Keratinocyte (primary cell): ENCODE data around the gene RRAD. TPM values are rescaled to one million over a fixed set of nuclear protein-coding genes. Genes with fewer than 3 reads are reported as not detected.

Experiments used
- DNase-seq: peaks from one replicate; pipeline ENCODE4 v3.0.0-alpha.2; 2011; ENCODE audit warnings: low read depth, missing footprints, low spot score
- FAIRE-seq: peaks from 2 replicates; lab custom pipeline; 2011; peaks lifted over from hg19 to GRCh38; lab: Jason Lieb, UNC
- H2AFZ ChIP-seq: 2 replicates; pipeline ENCODE4 v1.6.0; 2012; ENCODE audit warnings: low read length, control low read depth, inconsistent platforms; ENCODE audit not compliant: control insufficient read depth
- H3K27ac ChIP-seq: 2 replicates; pipeline ENCODE4 v1.5.1; 2011; ENCODE audit warnings: low read length; ENCODE audit not compliant: control insufficient read depth, insufficient read depth
- H3K27me3 ChIP-seq: 3 replicates; pipeline ENCODE4 v1.6.0; 2011; ENCODE audit warnings: low read length; ENCODE audit not compliant: control insufficient read depth, insufficient read depth; ENCODE audit errors: extremely low read depth
- H3K36me3 ChIP-seq, 2 experiments: 2 replicates in 1 of 2; 3 replicates in 1 of 2; pipeline ENCODE4 v1.5.1; 2011; ENCODE audit warnings: low read length in 2 of 2, mild to moderate bottlenecking in 1 of 2; ENCODE audit not compliant: control insufficient read depth in 2 of 2, insufficient read depth in 2 of 2; ENCODE audit errors: extremely low read depth in 1 of 2
- H3K4me1 ChIP-seq: 3 replicates; pipeline ENCODE4 v1.5.1; 2011; ENCODE audit warnings: low read length; ENCODE audit not compliant: control insufficient read depth, insufficient read depth; ENCODE audit errors: extremely low read depth
- H3K4me2 ChIP-seq: 3 replicates; pipeline ENCODE4 v1.6.0; 2011; ENCODE audit warnings: low read depth, low read length; ENCODE audit not compliant: control insufficient read depth, insufficient read depth; ENCODE audit errors: extremely low read depth
- H3K4me3 ChIP-seq, 3 experiments: fragments of 200-600 bp in 1 of 3; sonication (generic) in 1 of 3; 2 replicates in 2 of 3; 3 replicates in 1 of 3; pipeline ENCODE4 v1.5.1; 2011 to 2016; ENCODE audit warnings: low read length in 3 of 3, mild to moderate bottlenecking in 3 of 3, control low read depth in 2 of 3, inconsistent platforms in 1 of 3, low read depth in 1 of 3, mixed read lengths in 1 of 3, mixed run types in 1 of 3, moderate library complexity in 1 of 3; ENCODE audit not compliant: control insufficient read depth in 2 of 3, insufficient read depth in 2 of 3; ENCODE audit errors: extremely low read depth in 1 of 3
- H3K79me2 ChIP-seq: 2 replicates; pipeline ENCODE4 v1.6.0; 2012; ENCODE audit warnings: low read length; ENCODE audit not compliant: control insufficient read depth, insufficient read depth
- H3K9ac ChIP-seq: 3 replicates; pipeline ENCODE4 v1.6.0; 2011; ENCODE audit warnings: low read length; ENCODE audit not compliant: control insufficient read depth, insufficient read depth; ENCODE audit errors: extremely low read depth
- H3K9me1 ChIP-seq: 3 replicates; pipeline ENCODE4 v1.6.0; 2011; ENCODE audit warnings: low read length; ENCODE audit not compliant: control insufficient read depth, insufficient read depth; ENCODE audit errors: extremely low read depth
- H3K9me3 ChIP-seq: 2 replicates; pipeline ENCODE4 v1.5.1; 2012; ENCODE audit warnings: low read depth, low read length; ENCODE audit not compliant: control insufficient read depth
- H4K20me1 ChIP-seq: 3 replicates; pipeline ENCODE4 v1.6.0; 2011; ENCODE audit warnings: low read length; ENCODE audit not compliant: control insufficient read depth, insufficient read depth; ENCODE audit errors: extremely low read depth
- EZH2 ChIP-seq: IDR thresholded peaks from one replicate; pipeline ENCODE4 v1.6.1; 2012; ENCODE audit warnings: inconsistent platforms, mild to moderate bottlenecking, low read length, moderate library complexity
- dilution Hi-C: fragments of 300-500 bp; cut with MboI; formaldehyde crosslinking; loops from one replicate; pipeline ENCODE4 v1.7.0; 2020; ENCODE audit warnings: low sequenced_read_pairs; ENCODE audit not compliant: extremely low pct_ligation_motif_present
- polyA plus RNA-seq, 5 experiments: library from polyadenylated mRNA; depleted of rRNA in 3 of 5; stranded (reverse) in 3 of 5; stranded (forward) in 1 of 5; unstranded in 1 of 5; fragments of >200 nt; gene quantifications; 1 replicate in 1 of 5; 2 replicates in 3 of 5; 3 replicates in 1 of 5; pipeline versions ENCODE4 v1.2.1 to v1.2.3, GENCODE V29; 2011 to 2012; ENCODE audit warnings: missing spikeins in 2 of 5, low read depth in 1 of 5, low replicate concordance in 1 of 5
- TF ChIP-seq, protein P1 (sequence below), 3 experiments: IDR thresholded peaks in 1 of 3; conservative IDR thresholded peaks in 1 of 3; optimal IDR thresholded peaks in 1 of 3; 2 replicates in 2 of 3; 3 replicates in 1 of 3; pipeline versions ENCODE3 to v1.5.1; 2011; ENCODE audit warnings: low read length in 3 of 3, mild to moderate bottlenecking in 3 of 3, moderate library complexity in 2 of 3, control low read depth in 1 of 3, inconsistent platforms in 1 of 3; ENCODE audit not compliant: insufficient read depth in 2 of 3; ENCODE audit errors: extremely low read depth in 1 of 3

The RRAD gene
- polyA plus RNA-seq, 1 donor (not counting 4 experiments of a cell fraction or from before 2014, with no cell fraction given) = 2.7 TPM

DNA sequence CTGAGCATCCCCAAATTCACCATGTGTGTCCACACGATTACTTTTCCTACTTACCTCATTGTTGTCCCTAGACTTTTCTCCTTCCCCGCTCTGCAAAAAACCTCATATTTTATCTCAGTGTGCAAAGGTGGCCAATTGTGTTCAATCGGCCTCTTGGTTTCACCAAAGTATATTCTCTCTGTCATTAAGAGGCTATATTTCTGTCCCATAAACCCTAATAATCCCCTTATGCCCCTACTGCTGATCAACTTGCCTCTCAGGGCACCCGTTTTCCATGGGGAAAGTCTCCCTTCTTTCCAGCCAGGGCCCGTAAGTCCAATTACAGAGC lies 21.6 kb upstream of the RRAD start:
- no peaks in the 10 kb centered on the region for H3K27me3 ChIP-seq
- H2AFZ ChIP-seq = no peak overlapping the region
- no peaks in the 10 kb centered on the region for H3K9me3 ChIP-seq
- H3K4me3 ChIP-seq = no peak overlapping the region
- DNase-seq (no peak), FAIRE-seq (no peak)
- dilution Hi-C loops = no loop called here
- H3K79me2 ChIP-seq = no peaks in the 10 kb centered on the region
- no peak overlapping the region for H3K27ac ChIP-seq
- H4K20me1 ChIP-seq = no peaks in the 10 kb centered on the region
- peaks cover 14% of the 10 kb centered on the region for H3K4me1 ChIP-seq
- no peak overlapping the region for H3K9ac ChIP-seq
- H3K9me1 ChIP-seq = no peaks in the 10 kb centered on the region
- H3K36me3 ChIP-seq = peaks cover 13 to 14% of the 10 kb centered on the region in 2 experiments
- TF ChIP-seq EZH2 = no peak
- TF ChIP-seq, protein P1, sequence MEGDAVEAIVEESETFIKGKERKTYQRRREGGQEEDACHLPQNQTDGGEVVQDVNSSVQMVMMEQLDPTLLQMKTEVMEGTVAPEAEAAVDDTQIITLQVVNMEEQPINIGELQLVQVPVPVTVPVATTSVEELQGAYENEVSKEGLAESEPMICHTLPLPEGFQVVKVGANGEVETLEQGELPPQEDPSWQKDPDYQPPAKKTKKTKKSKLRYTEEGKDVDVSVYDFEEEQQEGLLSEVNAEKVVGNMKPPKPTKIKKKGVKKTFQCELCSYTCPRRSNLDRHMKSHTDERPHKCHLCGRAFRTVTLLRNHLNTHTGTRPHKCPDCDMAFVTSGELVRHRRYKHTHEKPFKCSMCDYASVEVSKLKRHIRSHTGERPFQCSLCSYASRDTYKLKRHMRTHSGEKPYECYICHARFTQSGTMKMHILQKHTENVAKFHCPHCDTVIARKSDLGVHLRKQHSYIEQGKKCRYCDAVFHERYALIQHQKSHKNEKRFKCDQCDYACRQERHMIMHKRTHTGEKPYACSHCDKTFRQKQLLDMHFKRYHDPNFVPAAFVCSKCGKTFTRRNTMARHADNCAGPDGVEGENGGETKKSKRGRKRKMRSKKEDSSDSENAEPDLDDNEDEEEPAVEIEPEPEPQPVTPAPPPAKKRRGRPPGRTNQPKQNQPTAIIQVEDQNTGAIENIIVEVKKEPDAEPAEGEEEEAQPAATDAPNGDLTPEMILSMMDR (optimal IDR thresholded peaks at IDR 0.05 in 1 of 3, IDR thresholded peaks at IDR 0.05 in 1 of 3, conservative IDR thresholded peaks at IDR 0.05 in 1 of 3; ENCODE audit: extremely low read depth in 1 of 3, insufficient read depth in 2 of 3, low read length in 3 of 3) = no peak
- H3K4me2 ChIP-seq = no peak overlapping the region

- Histone ChIP-seq H3K9ac (no peak overlapping the region), H3K4me2 (no peak overlapping the region), H3K27me3 (no peaks in the 10 kb centered on the region), H3K27ac (no peak overlapping the region), H3K4me3 (no peak overlapping the region), H3K9me1 (no peaks in the 10 kb centered on the region), H3K79me2 (no peaks in the 10 kb centered on the region), H4K20me1 (no peaks in the 10 kb centered on the region), H2AFZ (no peak overlapping the region), H3K36me3 (peaks cover 17 to 18% of the 10 kb centered on the region in 2 experiments), H3K9me3 (no peaks in the 10 kb centered on the region), H3K4me1 (peaks cover 14% of the 10 kb centered on the region)
- DNase-seq = no peak
- TF ChIP-seq, protein P1 (optimal IDR thresholded peaks at IDR 0.05 in 1 of 3, IDR thresholded peaks at IDR 0.05 in 1 of 3, conservative IDR thresholded peaks at IDR 0.05 in 1 of 3; ENCODE audit: extremely low read depth in 1 of 3, insufficient read depth in 2 of 3, low read length in 3 of 3) = no peak
- TF ChIP-seq EZH2 = no peak
- dilution Hi-C loops = no loop called here
- no peak for FAIRE-seq
Observed at GRCh38 chr16:66946541-66946940, 21.2 kb upstream of the RRAD start.
